ENCODE data around the gene GAPT. TPM values are rescaled to one million over a fixed set of nuclear protein-coding genes. Genes with fewer than 3 reads are reported as not detected.

The GAPT gene
- polyA plus RNA-seq, result not detected in 2 replicates
- not detected in 2 replicates for polyA minus RNA-seq

- Histone ChIP-seq H3K27me3 (ENCODE audit: insufficient read depth, low read depth, low read length) (no peaks in the 10 kb centered on the region), H3K36me3 (ENCODE audit: insufficient read depth, low read length) (no peaks in the 10 kb centered on the region), H3K27ac (ENCODE audit: low read length) (no peak within 1 kb of the TSS), H3K79me2 (replicated peaks; ENCODE audit: insufficient read depth, low read length) (no peaks in the 10 kb centered on the region), H3K9ac (ENCODE audit: low read length) (no peak within 1 kb of the TSS), H3K4me2 (ENCODE audit: low read length) (no peak within 1 kb of the TSS), H3F3A (ENCODE audit: insufficient read depth, low read length, poor library complexity, severe bottlenecking) (no peaks in the 10 kb centered on the region), H3K4me3 (ENCODE audit: low read length) (no peak within 1 kb of the TSS), H3K9me2 (ENCODE audit: insufficient read depth, low read length) (no peaks in the 10 kb centered on the region), H2AFZ (ENCODE audit: low read depth, low read length) (no peak within 1 kb of the TSS), H3K9me3 (ENCODE audit: low read length) (no peaks in the 10 kb centered on the region), H4K20me1 (ENCODE audit: insufficient read depth) (no peaks in the 10 kb centered on the region)
- TF ChIP-seq POLR2AphosphoS5 (IDR thresholded peaks at IDR 0.05), result no peak
- no peak for TF ChIP-seq EZH2 (IDR thresholded peaks at IDR 0.05; ENCODE audit: borderline replicate concordance, insufficient read depth, low read length, poor library complexity, severe bottlenecking)
- TF ChIP-seq EP300 (conservative IDR thresholded peaks at IDR 0.05; ENCODE audit: poor library complexity, severe bottlenecking), result no peak
- TF ChIP-seq MXI1 (conservative IDR thresholded peaks at IDR 0.05; ENCODE audit: poor library complexity, severe bottlenecking), result no peak
- TF ChIP-seq TAF1 (IDR thresholded peaks at IDR 0.05; ENCODE audit: low read depth), result no peak
- TF ChIP-seq CTCF (IDR thresholded peaks at IDR 0.05; ENCODE audit: poor library complexity, severe bottlenecking), result no peak
- TF ChIP-seq RAD21 (conservative IDR thresholded peaks at IDR 0.05), result no peak
- TF ChIP-seq SMC3 (conservative IDR thresholded peaks at IDR 0.05; ENCODE audit: poor library complexity), result no peak
- no peak for TF ChIP-seq REST (IDR thresholded peaks at IDR 0.05; ENCODE audit: borderline replicate concordance)
These were observed at the start of gene GAPT for GRCh38 chr5:58491216-58491892. Gene GAPT, plus strand, starts transcription at chr5:58491435. Its CDS starts 3,102 bp downstream, at chr5:58494537.

DNA sequence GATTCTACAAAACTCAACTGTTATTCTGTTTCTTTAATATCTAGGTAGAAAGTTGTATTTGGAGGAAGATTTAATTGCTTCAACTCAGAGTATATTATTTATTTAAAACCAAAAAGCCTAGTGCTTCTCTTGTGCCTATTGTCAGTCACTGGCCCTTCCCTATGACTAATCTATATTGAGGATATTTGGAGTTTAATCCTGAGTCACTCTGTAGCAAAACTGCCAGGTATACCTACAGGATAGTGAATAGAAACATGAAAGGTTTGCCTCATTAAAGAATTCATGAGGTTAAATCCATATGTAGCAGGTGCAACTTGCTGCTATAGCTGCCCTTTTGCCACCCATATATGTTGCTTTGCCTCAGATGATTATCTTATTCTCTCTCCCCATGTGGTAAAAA lies 46.4 kb upstream of the GAPT start:
- no peak for TF ChIP-seq MXI1 (conservative IDR thresholded peaks at IDR 0.05; ENCODE audit: poor library complexity, severe bottlenecking)
- TF ChIP-seq TAF1 (IDR thresholded peaks at IDR 0.05; ENCODE audit: low read depth), result no peak
- no peak for TF ChIP-seq REST (IDR thresholded peaks at IDR 0.05; ENCODE audit: borderline replicate concordance)
- no peak for TF ChIP-seq POLR2AphosphoS5 (IDR thresholded peaks at IDR 0.05)
- TF ChIP-seq EP300 (conservative IDR thresholded peaks at IDR 0.05; ENCODE audit: poor library complexity, severe bottlenecking), result no peak
- TF ChIP-seq CTCF (IDR thresholded peaks at IDR 0.05; ENCODE audit: poor library complexity, severe bottlenecking), result no peak
- TF ChIP-seq RAD21 (conservative IDR thresholded peaks at IDR 0.05), result no peak
- no peak for TF ChIP-seq EZH2 (IDR thresholded peaks at IDR 0.05; ENCODE audit: borderline replicate concordance, insufficient read depth, low read length, poor library complexity, severe bottlenecking)
- TF ChIP-seq SMC3 (conservative IDR thresholded peaks at IDR 0.05; ENCODE audit: poor library complexity), result no peak
- no peaks in the 10 kb centered on the region for H3K27me3 ChIP-seq (ENCODE audit: insufficient read depth, low read depth, low read length)
- no peaks in the 10 kb centered on the region for H4K20me1 ChIP-seq (ENCODE audit: insufficient read depth)
- H3K9ac ChIP-seq (ENCODE audit: low read length), result no peak overlapping the region
- no peak overlapping the region for H2AFZ ChIP-seq (ENCODE audit: low read depth, low read length)
- no peak overlapping the region for H3K27ac ChIP-seq (ENCODE audit: low read length)
- H3F3A ChIP-seq (ENCODE audit: insufficient read depth, low read length, poor library complexity, severe bottlenecking), result no peaks in the 10 kb centered on the region
- no peak overlapping the region for H3K4me2 ChIP-seq (ENCODE audit: low read length)
- H3K4me3 ChIP-seq (ENCODE audit: low read length), result no peak overlapping the region
- no peaks in the 10 kb centered on the region for H3K9me3 ChIP-seq (ENCODE audit: low read length)
- no peaks in the 10 kb centered on the region for H3K9me2 ChIP-seq (ENCODE audit: insufficient read depth, low read length)
- no peaks in the 10 kb centered on the region for H3K79me2 ChIP-seq (replicated peaks; ENCODE audit: insufficient read depth, low read length)
- H3K36me3 ChIP-seq (ENCODE audit: insufficient read depth, low read length), result no peaks in the 10 kb centered on the region

Data from neural cell (in vitro differentiated cells).